ENCODE data around the gene SLC39A13.

The SLC39A13 gene

GRCh38 chr11:47440054-47440476 is 31.7 kb downstream of the SLC39A13 start:
- Histone ChIP-seq H3K4me3 (ENCODE audit: insufficient read depth, low read length, poor library complexity, severe bottlenecking) (no peak overlapping the region), H3K36me3 (ENCODE audit: low read length) (no peaks in the 10 kb centered on the region), H3K4me2 (ENCODE audit: low read depth, low read length, poor library complexity, severe bottlenecking) (no peak overlapping the region), H3K27me3 (ENCODE audit: low read length) (no peaks in the 10 kb centered on the region), H2AFZ (ENCODE audit: low read depth, low read length, severe bottlenecking) (no peak overlapping the region), H3K9me2 (replicated peaks; ENCODE audit: insufficient read depth, low read length) (no peaks in the 10 kb centered on the region), H3K9me3 (ENCODE audit: insufficient read depth, low read length) (no peaks in the 10 kb centered on the region), H3K9ac (ENCODE audit: low read length) (no peak overlapping the region), H3K27ac (ENCODE audit: low read depth, low read length) (no peak overlapping the region), H3K79me2 (ENCODE audit: insufficient read depth, low read length) (no peaks in the 10 kb centered on the region), H4K20me1 (ENCODE audit: low read depth, low read length) (no peaks in the 10 kb centered on the region), H3F3A (ENCODE audit: insufficient read depth) (no peaks in the 10 kb centered on the region)
- no peak for TF ChIP-seq CTCF (IDR thresholded peaks at IDR 0.05; ENCODE audit: insufficient read depth, low read length, poor library complexity, severe bottlenecking)
- TF ChIP-seq EZH2phosphoT487 (conservative IDR thresholded peaks at IDR 0.05; ENCODE audit: low read length), result no peak

GRCh38 chr11:47441421-47441820 is 33.0 kb downstream of the SLC39A13 start:
- Histone ChIP-seq H3K36me3 (ENCODE audit: low read length) (no peaks in the 10 kb centered on the region), H3K27me3 (ENCODE audit: low read length) (no peaks in the 10 kb centered on the region), H4K20me1 (ENCODE audit: low read depth, low read length) (no peaks in the 10 kb centered on the region), H3K9me3 (ENCODE audit: insufficient read depth, low read length) (no peaks in the 10 kb centered on the region), H3K9me2 (replicated peaks; ENCODE audit: insufficient read depth, low read length) (no peaks in the 10 kb centered on the region), H3K4me3 (ENCODE audit: insufficient read depth, low read length, poor library complexity, severe bottlenecking) (no peak overlapping the region), H3F3A (ENCODE audit: insufficient read depth) (no peaks in the 10 kb centered on the region), H3K79me2 (ENCODE audit: insufficient read depth, low read length) (no peaks in the 10 kb centered on the region), H2AFZ (ENCODE audit: low read depth, low read length, severe bottlenecking) (no peak overlapping the region), H3K27ac (ENCODE audit: low read depth, low read length) (no peak overlapping the region), H3K4me2 (ENCODE audit: low read depth, low read length, poor library complexity, severe bottlenecking) (no peak overlapping the region), H3K9ac (ENCODE audit: low read length) (no peak overlapping the region)
- TF ChIP-seq EZH2phosphoT487 (conservative IDR thresholded peaks at IDR 0.05; ENCODE audit: low read length) (no peak), CTCF (IDR thresholded peaks at IDR 0.05; ENCODE audit: insufficient read depth, low read length, poor library complexity, severe bottlenecking) (no peak)

GRCh38 chr11:47442514-47442913 is 34.1 kb downstream of the SLC39A13 start:
- Histone ChIP-seq H3K36me3 (ENCODE audit: low read length) (no peaks in the 10 kb centered on the region), H3K9me2 (replicated peaks; ENCODE audit: insufficient read depth, low read length) (no peaks in the 10 kb centered on the region), H3K27ac (ENCODE audit: low read depth, low read length) (no peak overlapping the region), H3K4me2 (ENCODE audit: low read depth, low read length, poor library complexity, severe bottlenecking) (no peak overlapping the region), H3K4me3 (ENCODE audit: insufficient read depth, low read length, poor library complexity, severe bottlenecking) (no peak overlapping the region), H3K79me2 (ENCODE audit: insufficient read depth, low read length) (no peaks in the 10 kb centered on the region), H3F3A (ENCODE audit: insufficient read depth) (no peaks in the 10 kb centered on the region), H2AFZ (ENCODE audit: low read depth, low read length, severe bottlenecking) (no peak overlapping the region), H4K20me1 (ENCODE audit: low read depth, low read length) (no peaks in the 10 kb centered on the region), H3K9me3 (ENCODE audit: insufficient read depth, low read length) (no peaks in the 10 kb centered on the region), H3K27me3 (ENCODE audit: low read length) (no peaks in the 10 kb centered on the region), H3K9ac (ENCODE audit: low read length) (no peak overlapping the region)
- TF ChIP-seq CTCF (IDR thresholded peaks at IDR 0.05; ENCODE audit: insufficient read depth, low read length, poor library complexity, severe bottlenecking) (no peak), EZH2phosphoT487 (conservative IDR thresholded peaks at IDR 0.05; ENCODE audit: low read length) (no peak)

Measured in SU-DHL-6 (cell line).